GM23338 (cell line): ENCODE data around the gene HSPA12A. TPM values are rescaled to one million over a fixed set of nuclear protein-coding genes. Genes with fewer than 3 reads are reported as not detected.
A peak's percentile ranks its signal among the peaks of the same experiment; 100 is the strongest.

ENCODE experiments used
- ATAC-seq: fragments of 200-7000 bp; cut with Tn5 transposase; 3 replicates; pipeline ENCODE4 v1.9.1; 2020
- DNase-seq: peaks from one replicate; pipeline ENCODE4 v3.0.0-alpha.2; 2015; ENCODE audit warnings: low spot score
- H2AFZ ChIP-seq: fragments of 200-600 bp; sonication (generic); 2 replicates; pipeline ENCODE4 v1.8.0; 2016; ENCODE audit warnings: antibody characterized with exemption, mild to moderate bottlenecking, moderate library complexity
- H3F3A ChIP-seq: fragments of 200-600 bp; sonication (generic); replicated peaks from 2 replicates; pipeline ENCODE4 v1.8.0; 2017; ENCODE audit warnings: antibody characterized with exemption, mixed run types, low read depth
- H3K27ac ChIP-seq: fragments of 200-600 bp; sonication (generic); 2 replicates; pipeline ENCODE4 v1.6.1; 2016; ENCODE audit warnings: low read depth
- H3K27me3 ChIP-seq: fragments of 200-600 bp; sonication (generic); 2 replicates; pipeline ENCODE4 v1.8.0; 2016; ENCODE audit warnings: mild to moderate bottlenecking, mixed run types, moderate library complexity; ENCODE audit not compliant: insufficient read depth
- H3K36me3 ChIP-seq: fragments of 200-600 bp; sonication (generic); 2 replicates; pipeline ENCODE4 v1.8.0; 2016; ENCODE audit warnings: mild to moderate bottlenecking; ENCODE audit not compliant: insufficient read depth
- H3K4me1 ChIP-seq: fragments of 200-600 bp; sonication (generic); 2 replicates; pipeline ENCODE4 v1.8.0; 2016; ENCODE audit warnings: mild to moderate bottlenecking, moderate library complexity; ENCODE audit not compliant: insufficient read depth
- H3K4me2 ChIP-seq: fragments of 200-600 bp; sonication (generic); 2 replicates; pipeline ENCODE4 v1.7.1; 2017; ENCODE audit warnings: mixed run types
- H3K4me3 ChIP-seq: fragments of 200-600 bp; sonication (generic); 2 replicates; pipeline ENCODE4 v1.6.1; 2016; ENCODE audit warnings: mixed run types
- H3K79me2 ChIP-seq: fragments of 200-600 bp; sonication (generic); replicated peaks from 2 replicates; pipeline ENCODE4 v1.8.0; 2017; ENCODE audit warnings: mild to moderate bottlenecking; ENCODE audit not compliant: insufficient read depth
- H3K9me2 ChIP-seq: fragments of 200-600 bp; sonication (generic); 2 replicates; pipeline ENCODE4 v1.8.0; 2017; ENCODE audit not compliant: insufficient read depth
- H4K20me1 ChIP-seq: fragments of 200-600 bp; sonication (generic); replicated peaks from 2 replicates; pipeline ENCODE4 v1.8.0; 2017; ENCODE audit warnings: mild to moderate bottlenecking; ENCODE audit not compliant: insufficient read depth
- H3K27ac Mint-ChIP-seq: 2 replicates; pipeline ENCODE4 v1.8.0; 2020; ENCODE audit warnings: inconsistent platforms, mild to moderate bottlenecking, moderate library complexity, mixed read lengths
- H3K27me3 Mint-ChIP-seq: 3 replicates; pipeline ENCODE4 v1.8.0; 2022; ENCODE audit warnings: low read depth, mild to moderate bottlenecking, moderate library complexity, mixed read lengths, inconsistent platforms; ENCODE audit not compliant: insufficient read depth, poor library complexity
- H3K36me3 Mint-ChIP-seq: 3 replicates; pipeline ENCODE4 v1.8.0; 2021; ENCODE audit warnings: low read depth, mild to moderate bottlenecking, inconsistent platforms, moderate library complexity, mixed read lengths
- H3K4me1 Mint-ChIP-seq: 3 replicates; pipeline ENCODE4 v1.8.0; 2020; ENCODE audit warnings: mild to moderate bottlenecking, inconsistent platforms, mixed read lengths
- H3K4me3 Mint-ChIP-seq: 3 replicates; pipeline ENCODE4 v1.8.0; 2021; ENCODE audit warnings: moderate library complexity, mild to moderate bottlenecking, inconsistent platforms, mixed read lengths
- H3K9me3 Mint-ChIP-seq: 3 replicates; pipeline ENCODE4 v1.8.0; 2020; ENCODE audit warnings: moderate library complexity, mild to moderate bottlenecking, inconsistent platforms, mixed read lengths
- CREB1 ChIP-seq: fragments of 250-450 bp; sonication (Bioruptor Pico); IDR thresholded peaks from 2 replicates; pipeline ENCODE4 v1.5.0; 2020; ENCODE audit warnings: low read depth, mild to moderate bottlenecking, moderate library complexity
- EZH2 ChIP-seq: fragments of 200-600 bp; sonication (generic); IDR thresholded peaks from one replicate; pipeline ENCODE4 v1.8.0; 2017; ENCODE audit warnings: antibody characterized with exemption, mild to moderate bottlenecking, low read depth; ENCODE audit not compliant: unreplicated experiment
- EZH2phosphoT487 ChIP-seq: fragments of 200-600 bp; sonication (generic); IDR thresholded peaks from one replicate; pipeline ENCODE4 v1.8.1; 2018; ENCODE audit warnings: antibody characterized with exemption; ENCODE audit not compliant: unreplicated experiment
- NANOG ChIP-seq: IDR thresholded peaks from 2 replicates; pipeline ENCODE4 v1.6.1; 2016; ENCODE audit warnings: antibody characterized with exemption, borderline replicate concordance
- POLR2AphosphoS5 ChIP-seq: IDR thresholded peaks from 2 replicates; pipeline ENCODE4 v1.6.1; 2016; ENCODE audit warnings: antibody characterized with exemption, low read depth
- STAT1 ChIP-seq: IDR thresholded peaks from one replicate; pipeline ENCODE4 v1.6.1; 2016; ENCODE audit warnings: antibody characterized with exemption; ENCODE audit not compliant: unreplicated experiment
- ZNF114 ChIP-seq: fragments of 250-450 bp; sonication (Bioruptor Pico); IDR thresholded peaks from 2 replicates; pipeline ENCODE4 v1.5.0; 2020; ENCODE audit warnings: mild to moderate bottlenecking, moderate library complexity
- ZNF331 ChIP-seq: fragments of 250-450 bp; sonication (Bioruptor Pico); IDR thresholded peaks from 2 replicates; pipeline ENCODE4 v1.5.0; 2020; ENCODE audit warnings: low read depth, mild to moderate bottlenecking, moderate library complexity
- polyA plus RNA-seq: library from polyadenylated mRNA; unstranded; fragments of >200 nt; fragmentation: Nextera tagmentation; extraction: Ambion mirVana; gene quantifications from 2 replicates; pipeline ENCODE4 v1.2.1, GENCODE V29; 2016
- total RNA-seq: library from RNA; depleted of rRNA; stranded (reverse); fragments of >200 nt; shearing (Covaris generic); gene quantifications from 2 replicates; pipeline ENCODE4 v1.2.3, GENCODE V29; 2014
- TF ChIP-seq, protein P1 (sequence below), 2 experiments: fragments of 200-600 bp in 1 of 2; sonication (generic) in 1 of 2; conservative IDR thresholded peaks; 2 replicates each; pipeline versions ENCODE4 v1.5.1 to v1.6.1; 2016 to 2017; ENCODE audit warnings: antibody characterized with exemption in 2 of 2, low read depth in 2 of 2, mild to moderate bottlenecking in 2 of 2, moderate library complexity in 1 of 2
- TF ChIP-seq, protein P2 (sequence below): IDR thresholded peaks from one replicate; pipeline ENCODE4 v1.6.1; 2018; ENCODE audit warnings: antibody characterized with exemption; ENCODE audit not compliant: unreplicated experiment
- TF ChIP-seq, protein P3 (sequence below): IDR thresholded peaks from 2 replicates; pipeline ENCODE4 v1.6.1; 2016; ENCODE audit warnings: antibody characterized with exemption

The HSPA12A gene
- total and polyA plus RNA-seq, 2 experiments from 2014 or later = 4.4 to 6.3 TPM

DNA sequence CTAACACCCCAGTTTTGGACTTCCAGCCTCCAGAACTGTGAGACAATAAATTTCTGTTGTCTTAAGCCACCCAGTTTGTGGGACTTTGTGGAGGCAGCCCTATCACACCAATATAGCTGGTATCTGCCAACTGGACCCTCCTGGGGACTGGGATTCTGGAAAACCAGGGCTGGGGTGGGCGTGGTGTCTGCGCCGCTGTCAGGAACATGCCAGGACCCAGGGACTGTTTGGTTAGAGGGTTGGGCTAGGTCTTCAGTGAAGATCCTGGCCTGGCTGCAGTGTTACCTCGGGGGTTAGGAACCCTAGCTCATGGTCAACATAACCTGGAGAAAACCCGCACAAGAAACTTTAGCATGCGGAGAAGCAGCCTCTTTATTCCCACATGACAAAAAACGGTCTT, 79.0 kb downstream of the HSPA12A start (continued):
- TF ChIP-seq, protein P1, sequence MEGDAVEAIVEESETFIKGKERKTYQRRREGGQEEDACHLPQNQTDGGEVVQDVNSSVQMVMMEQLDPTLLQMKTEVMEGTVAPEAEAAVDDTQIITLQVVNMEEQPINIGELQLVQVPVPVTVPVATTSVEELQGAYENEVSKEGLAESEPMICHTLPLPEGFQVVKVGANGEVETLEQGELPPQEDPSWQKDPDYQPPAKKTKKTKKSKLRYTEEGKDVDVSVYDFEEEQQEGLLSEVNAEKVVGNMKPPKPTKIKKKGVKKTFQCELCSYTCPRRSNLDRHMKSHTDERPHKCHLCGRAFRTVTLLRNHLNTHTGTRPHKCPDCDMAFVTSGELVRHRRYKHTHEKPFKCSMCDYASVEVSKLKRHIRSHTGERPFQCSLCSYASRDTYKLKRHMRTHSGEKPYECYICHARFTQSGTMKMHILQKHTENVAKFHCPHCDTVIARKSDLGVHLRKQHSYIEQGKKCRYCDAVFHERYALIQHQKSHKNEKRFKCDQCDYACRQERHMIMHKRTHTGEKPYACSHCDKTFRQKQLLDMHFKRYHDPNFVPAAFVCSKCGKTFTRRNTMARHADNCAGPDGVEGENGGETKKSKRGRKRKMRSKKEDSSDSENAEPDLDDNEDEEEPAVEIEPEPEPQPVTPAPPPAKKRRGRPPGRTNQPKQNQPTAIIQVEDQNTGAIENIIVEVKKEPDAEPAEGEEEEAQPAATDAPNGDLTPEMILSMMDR (conservative IDR thresholded peaks at IDR 0.05; ENCODE audit: low read depth in 2 of 2) = no peak
- TF ChIP-seq CREB1 (CRISPR knock-in tag) (no peak), EZH2phosphoT487 (no peak)

DNA sequence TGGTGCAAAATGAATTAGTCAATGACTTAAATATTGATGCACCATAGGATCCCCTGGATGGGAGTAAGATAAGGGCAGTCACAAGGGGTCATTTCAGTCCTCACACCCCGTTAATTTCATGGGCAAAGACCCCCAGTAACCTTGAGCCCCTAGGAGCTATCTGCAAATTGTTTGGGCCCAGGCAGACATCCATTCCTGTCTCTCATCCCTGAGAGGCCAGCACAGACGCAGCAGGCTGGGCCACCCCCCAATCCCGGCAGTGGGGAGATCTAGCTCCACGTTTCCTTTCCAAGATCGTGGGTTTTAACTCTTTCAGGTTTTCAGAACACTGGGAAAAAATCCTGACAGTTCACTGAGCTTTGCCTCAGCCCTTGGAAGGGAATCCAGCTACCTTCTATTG, 81.5 kb downstream of the HSPA12A start:
- H3K36me3 ChIP-seq = peaks cover 3% of the 10 kb centered on the region; the same call in 1 of the 2 replicates
- Mint-ChIP-seq H3K4me3 (no peak overlapping the region), H3K27ac (no peak overlapping the region), H3K27me3 (no peaks in the 10 kb centered on the region), H3K4me1 (no peaks in the 10 kb centered on the region; the same call in 2 of the 3 replicates), H3K36me3 (peaks cover 16% of the 10 kb centered on the region), H3K9me3 (no peaks in the 10 kb centered on the region)
- DNase-seq (no peak), ATAC-seq (no peak)
- no peaks in the 10 kb centered on the region for H3K4me1 ChIP-seq
- H3K9me2 ChIP-seq = no peaks in the 10 kb centered on the region
- H3K4me2 ChIP-seq = no peak overlapping the region
- no peak overlapping the region for H3K4me3 ChIP-seq
- no peaks in the 10 kb centered on the region for H3F3A ChIP-seq
- no peaks in the 10 kb centered on the region for H3K27me3 ChIP-seq
- H3K27ac ChIP-seq = 0 out of 2 replicates have a peak overlapping the region, but pooled peaks have one; percentile 34
- TF ChIP-seq ZNF114 (CRISPR knock-in tag) (no peak), EZH2phosphoT487 (no peak), EZH2 (no peak)
- H3K79me2 ChIP-seq = no peaks in the 10 kb centered on the region
- H4K20me1 ChIP-seq = no peaks in the 10 kb centered on the region
- H2AFZ ChIP-seq = no peak overlapping the region

DNA sequence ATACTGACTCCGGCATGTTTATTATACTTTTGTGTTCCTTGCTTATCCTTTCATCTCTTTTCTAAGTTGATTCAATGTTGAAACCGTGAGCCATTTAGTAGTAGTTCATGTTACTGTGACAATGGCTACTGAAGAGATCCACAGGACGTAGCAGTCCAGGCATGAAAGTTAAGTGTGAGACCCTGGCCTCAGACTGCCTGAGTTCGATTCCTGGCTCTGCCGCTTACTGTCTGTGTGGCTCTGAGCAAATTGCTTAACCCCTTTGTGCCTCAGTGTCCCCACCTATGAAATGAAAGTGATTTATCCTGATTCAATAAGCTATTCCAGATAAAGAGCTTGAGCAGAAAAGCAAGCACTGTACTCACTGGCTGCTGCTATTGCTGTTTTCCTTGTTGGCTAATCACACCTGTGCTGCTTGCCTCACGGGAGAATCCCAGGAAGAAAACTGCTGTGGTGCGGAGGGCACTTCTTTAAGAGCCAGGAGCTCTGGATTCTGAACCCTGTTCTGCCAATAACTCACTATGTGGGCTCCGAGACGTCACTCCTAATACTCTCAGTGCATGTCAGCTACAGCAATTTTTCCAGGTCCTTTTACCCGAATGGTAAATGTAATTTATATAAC, 83.2 kb downstream of the HSPA12A start:
- ATAC-seq (no peak), DNase-seq (no peak)
- H3K27ac ChIP-seq = no peak overlapping the region
- no peaks in the 10 kb centered on the region for H3K27me3 ChIP-seq
- H2AFZ ChIP-seq = no peak overlapping the region
- no peaks in the 10 kb centered on the region for H3K79me2 ChIP-seq
- no peaks in the 10 kb centered on the region for H3K9me3 Mint-ChIP-seq
- H3K36me3 Mint-ChIP-seq = peaks cover 13% of the 10 kb centered on the region
- 0 out of 2 replicates have a peak, but pooled peaks cover 3% of the 10 kb centered on the region for H3K9me2 ChIP-seq
- H3F3A ChIP-seq = no peaks in the 10 kb centered on the region
- H3K4me3 Mint-ChIP-seq = no peak overlapping the region
- H3K27me3 Mint-ChIP-seq = peaks cover under 1% of the 10 kb centered on the region
- H3K4me1 Mint-ChIP-seq = no peaks in the 10 kb centered on the region; the same call in 2 of the 3 replicates
- H3K4me1 ChIP-seq = no peaks in the 10 kb centered on the region
- no peaks in the 10 kb centered on the region; the same call in 1 of the 2 replicates for H3K36me3 ChIP-seq
- H3K4me2 ChIP-seq = no peak overlapping the region
- H3K4me3 ChIP-seq = no peak overlapping the region
- H3K27ac Mint-ChIP-seq = no peak overlapping the region
- H4K20me1 ChIP-seq = no peaks in the 10 kb centered on the region
- TF ChIP-seq, protein P2, sequence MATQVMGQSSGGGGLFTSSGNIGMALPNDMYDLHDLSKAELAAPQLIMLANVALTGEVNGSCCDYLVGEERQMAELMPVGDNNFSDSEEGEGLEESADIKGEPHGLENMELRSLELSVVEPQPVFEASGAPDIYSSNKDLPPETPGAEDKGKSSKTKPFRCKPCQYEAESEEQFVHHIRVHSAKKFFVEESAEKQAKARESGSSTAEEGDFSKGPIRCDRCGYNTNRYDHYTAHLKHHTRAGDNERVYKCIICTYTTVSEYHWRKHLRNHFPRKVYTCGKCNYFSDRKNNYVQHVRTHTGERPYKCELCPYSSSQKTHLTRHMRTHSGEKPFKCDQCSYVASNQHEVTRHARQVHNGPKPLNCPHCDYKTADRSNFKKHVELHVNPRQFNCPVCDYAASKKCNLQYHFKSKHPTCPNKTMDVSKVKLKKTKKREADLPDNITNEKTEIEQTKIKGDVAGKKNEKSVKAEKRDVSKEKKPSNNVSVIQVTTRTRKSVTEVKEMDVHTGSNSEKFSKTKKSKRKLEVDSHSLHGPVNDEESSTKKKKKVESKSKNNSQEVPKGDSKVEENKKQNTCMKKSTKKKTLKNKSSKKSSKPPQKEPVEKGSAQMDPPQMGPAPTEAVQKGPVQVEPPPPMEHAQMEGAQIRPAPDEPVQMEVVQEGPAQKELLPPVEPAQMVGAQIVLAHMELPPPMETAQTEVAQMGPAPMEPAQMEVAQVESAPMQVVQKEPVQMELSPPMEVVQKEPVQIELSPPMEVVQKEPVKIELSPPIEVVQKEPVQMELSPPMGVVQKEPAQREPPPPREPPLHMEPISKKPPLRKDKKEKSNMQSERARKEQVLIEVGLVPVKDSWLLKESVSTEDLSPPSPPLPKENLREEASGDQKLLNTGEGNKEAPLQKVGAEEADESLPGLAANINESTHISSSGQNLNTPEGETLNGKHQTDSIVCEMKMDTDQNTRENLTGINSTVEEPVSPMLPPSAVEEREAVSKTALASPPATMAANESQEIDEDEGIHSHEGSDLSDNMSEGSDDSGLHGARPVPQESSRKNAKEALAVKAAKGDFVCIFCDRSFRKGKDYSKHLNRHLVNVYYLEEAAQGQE = no peak
- TF ChIP-seq EZH2phosphoT487 (no peak), CREB1 (CRISPR knock-in tag) (no peak), STAT1 (no peak), ZNF331 (CRISPR knock-in tag) (no peak), NANOG (no peak), EZH2 (no peak), ZNF114 (CRISPR knock-in tag) (no peak), POLR2AphosphoS5 (no peak)
- TF ChIP-seq, protein P3, sequence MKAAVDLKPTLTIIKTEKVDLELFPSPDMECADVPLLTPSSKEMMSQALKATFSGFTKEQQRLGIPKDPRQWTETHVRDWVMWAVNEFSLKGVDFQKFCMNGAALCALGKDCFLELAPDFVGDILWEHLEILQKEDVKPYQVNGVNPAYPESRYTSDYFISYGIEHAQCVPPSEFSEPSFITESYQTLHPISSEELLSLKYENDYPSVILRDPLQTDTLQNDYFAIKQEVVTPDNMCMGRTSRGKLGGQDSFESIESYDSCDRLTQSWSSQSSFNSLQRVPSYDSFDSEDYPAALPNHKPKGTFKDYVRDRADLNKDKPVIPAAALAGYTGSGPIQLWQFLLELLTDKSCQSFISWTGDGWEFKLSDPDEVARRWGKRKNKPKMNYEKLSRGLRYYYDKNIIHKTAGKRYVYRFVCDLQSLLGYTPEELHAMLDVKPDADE = no peak
